Airway epithelial cell (primary cell): Measurements from ENCODE around the gene NCMAP. TPM values are rescaled to one million over a fixed set of nuclear protein-coding genes. Genes with fewer than 3 reads are reported as not detected.

ENCODE experiments used
- total RNA-seq: library from RNA; depleted of rRNA; stranded (reverse); fragments of >200 nt; gene quantifications from 2 replicates; pipeline ENCODE4 v1.2.3, GENCODE V29; 2015

The NCMAP gene, protein sequence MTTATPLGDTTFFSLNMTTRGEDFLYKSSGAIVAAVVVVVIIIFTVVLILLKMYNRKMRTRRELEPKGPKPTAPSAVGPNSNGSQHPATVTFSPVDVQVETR
- 0.07 TPM in 1 of 2 replicates, not detected in the other for total RNA-seq

DNA sequence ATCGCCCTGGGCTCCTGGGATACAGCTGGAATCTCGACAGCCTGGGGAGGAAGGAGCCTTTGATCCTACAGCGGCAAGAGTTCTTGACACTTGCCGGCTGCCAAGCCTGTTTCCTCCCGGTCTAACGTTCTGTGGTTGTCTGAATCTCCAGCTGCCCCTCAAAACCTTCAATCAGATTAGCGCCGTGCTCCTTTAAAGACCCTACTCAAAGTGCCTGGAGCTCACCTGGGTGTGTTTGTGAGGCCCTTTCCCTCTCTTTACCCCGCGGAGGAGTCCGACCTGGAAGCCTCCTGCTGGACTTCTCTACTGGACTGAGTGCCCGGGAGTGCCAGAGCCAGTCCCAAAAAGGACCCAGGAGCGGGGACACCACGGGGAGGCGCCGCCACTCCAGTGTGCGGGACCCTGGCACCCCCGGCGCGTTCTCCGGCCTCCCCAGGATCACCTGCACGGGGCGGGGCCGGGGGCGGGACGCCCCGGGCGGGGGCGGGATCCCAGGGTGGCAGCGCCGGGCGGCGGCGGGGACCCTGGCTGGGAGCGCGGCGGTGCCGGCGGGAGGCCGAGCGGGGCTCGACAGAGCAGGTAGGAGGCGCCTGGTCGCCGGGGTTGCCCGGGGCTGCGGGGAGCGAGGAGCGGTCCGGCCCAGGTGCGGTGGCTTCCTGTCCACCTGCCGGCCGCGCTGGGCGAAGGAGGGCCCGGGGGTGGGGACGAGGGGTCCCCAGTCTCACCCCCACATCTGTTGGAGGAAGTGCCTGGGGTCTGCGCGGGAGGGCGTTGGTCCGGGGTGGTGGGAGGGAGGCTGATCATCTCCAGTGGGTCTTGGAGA is at the start of gene NCMAP:
TSS of gene NCMAP (plus strand) at position 497 of the 823 bp plus-strand sequence. CDS start 39,344 bp downstream, outside the sequence.

DNA sequence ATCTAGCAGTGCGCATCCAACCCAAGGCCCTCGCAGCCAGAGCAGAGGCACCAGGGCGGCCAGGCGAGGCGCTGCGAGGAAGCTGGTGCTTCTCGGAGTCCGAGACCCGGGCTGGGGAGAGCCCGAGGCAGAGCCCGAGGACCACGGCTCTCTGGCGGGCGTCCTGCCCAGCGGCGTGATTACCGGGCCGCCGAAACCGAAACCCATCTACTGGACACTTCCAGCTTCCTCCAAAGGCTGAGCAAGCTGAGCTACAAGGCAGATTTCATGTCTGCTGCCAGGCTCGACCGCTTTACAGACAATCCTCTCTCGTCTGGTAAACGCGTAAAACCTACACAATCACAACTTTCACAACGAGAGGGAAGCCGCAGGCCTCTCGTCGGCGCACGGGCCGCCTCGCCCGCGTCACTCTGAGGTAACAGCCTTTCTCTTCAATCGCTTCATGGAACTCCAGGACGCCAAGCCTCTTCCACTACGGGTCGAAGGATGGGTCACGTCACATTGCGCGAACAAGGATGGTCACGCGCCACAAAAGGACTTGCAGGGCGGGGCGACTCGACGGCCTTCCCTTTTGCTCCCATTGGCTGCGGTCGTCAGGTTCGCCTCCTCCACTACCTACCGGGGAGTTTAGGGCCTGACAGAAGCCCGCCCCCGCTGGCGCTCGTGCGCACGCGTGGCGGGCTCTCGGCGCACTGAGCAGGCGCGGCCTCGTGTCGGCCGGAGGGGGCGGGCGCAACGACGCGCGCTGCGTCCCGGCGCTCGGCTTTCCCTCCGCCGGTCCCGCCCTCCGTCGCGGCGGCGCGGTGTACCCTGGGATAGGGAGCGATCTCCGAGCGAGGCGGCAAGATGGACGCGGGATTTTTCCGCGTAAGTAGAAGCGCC is 86.8 kb downstream of the NCMAP start, which contains the start of gene SRRM1:
TSS of gene SRRM1 (plus strand) at position 822 of the 882 bp plus-strand sequence. CDS start at position 847, 25 bp downstream.

Other genes starting within 250 kb of the NCMAP start
- 46.5 and 61.6 TPM in 2 replicates for gene GRHL3, start 236.7 kb upstream of the NCMAP start, total RNA-seq
- 10.6 and 11.4 TPM in 2 replicates for gene STPG1, start 142.3 kb upstream of the NCMAP start, total RNA-seq
- 49.6 and 64.5 TPM in 2 replicates for gene NIPAL3, start 140.3 kb upstream of the NCMAP start, total RNA-seq
- gene RCAN3, start 53.3 kb upstream of the NCMAP start, total RNA-seq = 13.4 and 20.2 TPM in 2 replicates
- 48.9 and 60.9 TPM in 2 replicates for gene SRRM1, start 87.2 kb downstream of the NCMAP start, total RNA-seq
- gene CLIC4, start 189.4 kb downstream of the NCMAP start, total RNA-seq = 70.7 and 72.3 TPM in 2 replicates